ENCODE measurements around the gene ACTRT3. TPM values are rescaled to one million over a fixed set of nuclear protein-coding genes. Genes with fewer than 3 reads are reported as not detected.
A peak's percentile ranks its signal among the peaks of the same experiment; 100 is the strongest.
"Not testable (repeated sequence)": the region's sequence is repeated elsewhere in the genome, so short reads cannot be mapped to it uniquely, and the experiment has no call there.

The ACTRT3 gene
- total RNA-seq, 1 experiment from 2014 or later, result 0.24 TPM

- in situ Hi-C loops (cut with HindIII; ENCODE audit: low pct_unique_long_range_greater_than_20kb, low sequenced_read_pairs), result no loop called here
These were observed 24.9 kb downstream of the ACTRT3 start for GRCh38 chr3:169744366-169745054.

GRCh38 chr3:169739067-169739466, 30.3 kb downstream of the ACTRT3 start:
- in situ Hi-C loops (cut with HindIII; ENCODE audit: low pct_unique_long_range_greater_than_20kb, low sequenced_read_pairs), result no loop called here
- no peak for DNase-seq (ENCODE audit: low read depth, low spot score)

More at GRCh38 chr3:169744366-169745054, 24.9 kb downstream of the ACTRT3 start:
- DNase-seq (ENCODE audit: low read depth, low spot score), result peak; percentile 42

GRCh38 chr3:169731857-169732256, 37.5 kb downstream of the ACTRT3 start:
- DNase-seq (ENCODE audit: low read depth, low spot score); in situ Hi-C loops (cut with HindIII; ENCODE audit: low pct_unique_long_range_greater_than_20kb, low sequenced_read_pairs): not testable (repeated sequence)

- in situ Hi-C loops (cut with HindIII; ENCODE audit: low pct_unique_long_range_greater_than_20kb, low sequenced_read_pairs), result no loop called here
These were observed 46.6 kb downstream of the ACTRT3 start for GRCh38 chr3:169722724-169723123.

GRCh38 chr3:169718415-169718814, 50.9 kb downstream of the ACTRT3 start:
- DNase-seq (ENCODE audit: low read depth, low spot score); in situ Hi-C loops (cut with HindIII; ENCODE audit: low pct_unique_long_range_greater_than_20kb, low sequenced_read_pairs): not testable (repeated sequence)

More at GRCh38 chr3:169722724-169723123, 46.6 kb downstream of the ACTRT3 start:
- no peak for DNase-seq (ENCODE audit: low read depth, low spot score)

Small RNAs within 50 kb of the gene (small RNA-seq; reads per million reads assigned to genes)
- 0 reads per million in 2 experiments for gene RNU6-637P

Other genes with a start within 250 kb of the ACTRT3 start
- gene MECOM, start 105.8 kb downstream of the ACTRT3 start, total RNA-seq (2014; rRNA removed; shearing (Covaris generic)), result 0.13 and 0.51 TPM in 2 replicates
- 2.5 and 10.4 TPM in 2 replicates for gene TERC, start 4.5 kb downstream of the ACTRT3 start, total RNA-seq (2014; rRNA removed; shearing (Covaris generic))
- gene MYNN, start 3.8 kb upstream of the ACTRT3 start, total RNA-seq (2014; rRNA removed; shearing (Covaris generic)), result 15.2 and 15.9 TPM in 2 replicates
- gene LRRIQ4, start 43.3 kb upstream of the ACTRT3 start, total RNA-seq (2014; rRNA removed; shearing (Covaris generic)), result not detected in 2 replicates
- gene LRRC34, start 43.3 kb upstream of the ACTRT3 start, total RNA-seq (2014; rRNA removed; shearing (Covaris generic)), result 4.9 and 6.5 TPM in 2 replicates
- gene LRRC31, start 100.4 kb upstream of the ACTRT3 start, total RNA-seq (2014; rRNA removed; shearing (Covaris generic)), result not detected in 2 replicates
- not detected in 2 replicates for gene SAMD7, start 142.0 kb upstream of the ACTRT3 start, total RNA-seq (2014; rRNA removed; shearing (Covaris generic))
- gene SEC62, start 197.2 kb upstream of the ACTRT3 start, total RNA-seq (2014; rRNA removed; shearing (Covaris generic)), result 34.6 and 35.4 TPM in 2 replicates

All from SK-MEL-5 (cell line).